Lung (tissue), 12 donors: ENCODE results near the gene C4orf50. TPM values are rescaled to one million over a fixed set of nuclear protein-coding genes. Genes with fewer than 3 reads are reported as not detected.

Experiments used
- ATAC-seq: fragments of 200-7000 bp; cut with Tn5 transposase; one replicate; pipeline ENCODE4 v1.9.1; 2020; ENCODE audit warnings: moderate number of reproducible peaks; ENCODE audit not compliant: insufficient read depth, low FRiP score
- DNase-seq, 3 donors: peaks; one replicate each; pipeline ENCODE4 v3.0.0-alpha.2; 2013 to 2017
- H3K27ac ChIP-seq, 2 donors: one replicate each; pipeline ENCODE4 v1.5.1; 2013; ENCODE audit warnings: mild to moderate bottlenecking in 2 of 2, moderate library complexity in 2 of 2, control low read depth in 1 of 2, inconsistent platforms in 1 of 2, low read depth in 1 of 2, low read length in 1 of 2
- H3K27me3 ChIP-seq, 3 donors: one replicate each; pipeline ENCODE4 v1.5.1; 2013; ENCODE audit warnings: low read length in 2 of 3; ENCODE audit not compliant: control insufficient read depth in 3 of 3, insufficient read depth in 3 of 3
- H3K36me3 ChIP-seq, 4 donors: one replicate each; pipeline ENCODE4 v1.5.1; 2013; ENCODE audit warnings: low read length in 4 of 4, mild to moderate bottlenecking in 1 of 4, moderate library complexity in 1 of 4; ENCODE audit not compliant: control insufficient read depth in 4 of 4, insufficient read depth in 4 of 4
- H3K4me1 ChIP-seq, 5 donors: one replicate each; pipeline ENCODE4 v1.5.1; 2013; ENCODE audit warnings: low read length in 5 of 5, mild to moderate bottlenecking in 2 of 5, moderate library complexity in 1 of 5; ENCODE audit not compliant: control insufficient read depth in 5 of 5, insufficient read depth in 5 of 5
- H3K4me3 ChIP-seq: one replicate; pipeline ENCODE4 v1.5.1; 2013; ENCODE audit warnings: mild to moderate bottlenecking, control low read depth, moderate library complexity
- H3K9ac ChIP-seq, 2 donors: one replicate each; pipeline ENCODE4 v1.5.1; 2013; ENCODE audit warnings: low read length in 2 of 2, control low read depth in 1 of 2; ENCODE audit not compliant: insufficient read depth in 1 of 2
- H3K9me3 ChIP-seq, 4 donors: one replicate each; pipeline ENCODE4 v1.5.1; 2013; ENCODE audit warnings: low read length in 3 of 4, mild to moderate bottlenecking in 1 of 4, moderate library complexity in 1 of 4; ENCODE audit not compliant: control insufficient read depth in 4 of 4, insufficient read depth in 3 of 4
- WGBS, 2 donors: extraction: QIAGEN DNeasy Blood & Tissue Kit; methylation state at CpG; one replicate each; pipeline ENCODE4 v1.1.7; 2013; 5-methylcytosine and 5-hydroxymethylcytosine counted together
- polyA plus RNA-seq, 2 donors: library from polyadenylated mRNA; stranded (reverse); fragments of 200-250 nt; gene quantifications; one replicate each; pipeline ENCODE4 v1.2.1, GENCODE V29; 2013
- total RNA-seq, 2 donors: library from RNA; depleted of rRNA in 1 of 2; stranded (reverse); fragments of >200 nt in 1 of 2; gene quantifications; one replicate each; pipeline ENCODE4 v1.2.1, GENCODE V29; 2014 to 2021
- TF ChIP-seq, protein P1 (sequence below): IDR thresholded peaks from 2 replicates; pipeline ENCODE4 v1.5.1; 2012; ENCODE audit warnings: mild to moderate bottlenecking; ENCODE audit errors: control extremely low read depth, extremely low read depth
- donor health status: control.
- donor health status: control.
- donor health status: Bipolar disorder and iron deficiency.
- donor health status: healthy.
- donor health status: DM: yes; HTN: yes; CAD: no.

C4orf50 gene
- total and polyA plus RNA-seq, 4 donors, result 0.02 to 0.04 (median 0.03) TPM

DNA sequence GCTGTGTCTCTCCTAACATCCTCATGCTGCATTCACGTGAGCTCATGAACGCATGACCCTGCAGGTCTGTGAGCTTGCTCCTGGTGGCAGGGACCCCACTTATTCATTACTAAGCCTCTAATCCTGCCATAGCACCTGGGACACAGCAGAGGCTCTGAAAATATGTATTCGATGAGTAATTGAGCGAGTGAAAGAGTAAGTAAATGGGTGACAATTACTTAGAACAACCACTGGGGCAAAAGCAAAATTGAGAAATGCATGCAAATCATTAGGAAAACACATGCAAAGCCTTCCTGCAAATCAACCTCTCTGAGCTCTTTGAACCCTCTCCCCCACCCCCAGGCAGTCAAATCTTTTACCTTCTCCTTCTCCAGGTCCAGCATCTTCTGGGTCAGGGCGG lies 23.6 kb upstream of the C4orf50 start:
- Histone ChIP-seq H3K27ac (no peak overlapping the region), H3K4me3 (no peak overlapping the region), H3K36me3 (no peaks in the 10 kb centered on the region), H3K9ac (no peak overlapping the region), H3K27me3 (peaks cover 0 to 15% (median 3%) of the 10 kb centered on the region in 3 donors), H3K9me3 (peaks cover 0 to 4% (median 0%) of the 10 kb centered on the region in 4 donors), H3K4me1 (no peaks in the 10 kb centered on the region)
- WGBS, 2 donors, result 83 to 85% methylated on average over 5 of the region's 5 CpGs
- ATAC-seq (no peak), DNase-seq (no peak)
- TF ChIP-seq, protein P1, sequence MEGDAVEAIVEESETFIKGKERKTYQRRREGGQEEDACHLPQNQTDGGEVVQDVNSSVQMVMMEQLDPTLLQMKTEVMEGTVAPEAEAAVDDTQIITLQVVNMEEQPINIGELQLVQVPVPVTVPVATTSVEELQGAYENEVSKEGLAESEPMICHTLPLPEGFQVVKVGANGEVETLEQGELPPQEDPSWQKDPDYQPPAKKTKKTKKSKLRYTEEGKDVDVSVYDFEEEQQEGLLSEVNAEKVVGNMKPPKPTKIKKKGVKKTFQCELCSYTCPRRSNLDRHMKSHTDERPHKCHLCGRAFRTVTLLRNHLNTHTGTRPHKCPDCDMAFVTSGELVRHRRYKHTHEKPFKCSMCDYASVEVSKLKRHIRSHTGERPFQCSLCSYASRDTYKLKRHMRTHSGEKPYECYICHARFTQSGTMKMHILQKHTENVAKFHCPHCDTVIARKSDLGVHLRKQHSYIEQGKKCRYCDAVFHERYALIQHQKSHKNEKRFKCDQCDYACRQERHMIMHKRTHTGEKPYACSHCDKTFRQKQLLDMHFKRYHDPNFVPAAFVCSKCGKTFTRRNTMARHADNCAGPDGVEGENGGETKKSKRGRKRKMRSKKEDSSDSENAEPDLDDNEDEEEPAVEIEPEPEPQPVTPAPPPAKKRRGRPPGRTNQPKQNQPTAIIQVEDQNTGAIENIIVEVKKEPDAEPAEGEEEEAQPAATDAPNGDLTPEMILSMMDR, result no peak

DNA sequence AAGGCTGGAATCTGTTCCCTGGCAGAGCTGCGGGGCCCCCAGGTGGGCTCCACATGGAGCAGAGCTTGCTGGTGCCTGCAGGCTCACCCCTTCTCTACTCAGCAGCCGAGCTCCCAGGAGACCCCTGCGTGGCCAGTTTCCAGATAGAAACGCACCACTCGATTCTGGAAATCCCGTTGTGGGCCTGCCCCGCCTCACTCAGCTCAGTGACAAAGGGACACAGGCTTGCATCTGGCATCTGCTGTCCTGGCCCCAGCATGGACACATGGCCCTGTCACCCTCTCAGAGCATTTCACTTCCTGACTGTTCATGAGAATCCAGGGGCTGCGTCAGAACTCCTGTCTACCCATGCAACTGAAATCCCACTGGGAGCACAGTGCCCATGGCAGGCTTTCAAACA lies 20.5 kb upstream of the C4orf50 start:
- DNase-seq (no peak), ATAC-seq (no peak)
- Histone ChIP-seq H3K9ac (no peak overlapping the region), H3K27me3 (peaks cover 0 to 8% (median 3%) of the 10 kb centered on the region in 3 donors), H3K4me3 (no peak overlapping the region), H3K9me3 (peaks cover 0 to 4% (median 0%) of the 10 kb centered on the region in 4 donors), H3K4me1 (no peaks in the 10 kb centered on the region), H3K27ac (no peak overlapping the region), H3K36me3 (no peaks in the 10 kb centered on the region)
- TF ChIP-seq, protein P1, result no peak
- WGBS, 2 donors, result 79 to 86% methylated on average over 8 of the region's 8 CpGs

DNA sequence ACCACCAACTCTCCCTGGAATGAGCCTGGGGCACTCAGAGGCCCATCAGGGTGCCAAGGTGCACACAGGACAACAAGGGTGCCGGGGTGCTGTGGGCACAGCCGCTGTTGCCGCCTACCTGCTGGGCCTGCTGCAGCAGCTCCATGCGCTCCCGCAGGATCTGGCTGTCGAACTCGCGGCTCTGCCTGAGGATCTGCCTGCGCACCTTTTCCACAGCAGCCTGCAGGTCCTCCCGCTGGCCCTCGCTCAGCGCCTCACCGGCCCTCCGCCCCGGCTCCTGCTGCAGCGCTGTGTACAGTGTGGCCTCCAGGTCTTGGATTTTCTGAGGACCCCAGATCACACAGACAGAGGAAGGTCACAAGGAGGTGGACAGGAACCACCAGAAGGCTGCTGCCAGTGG lies 17.6 kb upstream of the C4orf50 start:
- H3K36me3 ChIP-seq, result no peaks in the 10 kb centered on the region
- H3K4me1 ChIP-seq, result peaks cover 0 to 5% (median 0%) of the 10 kb centered on the region in 5 donors
- TF ChIP-seq, protein P1, result no peak
- peaks cover 0 to 4% (median 0%) of the 10 kb centered on the region in 4 donors for H3K9me3 ChIP-seq
- no peak overlapping the region for H3K4me3 ChIP-seq
- no peak for ATAC-seq
- H3K27me3 ChIP-seq, result peaks cover 0 to 5% (median 0%) of the 10 kb centered on the region in 3 donors
- 95 to 97% methylated on average over 16 of the region's 16 CpGs for WGBS, 2 donors
- DNase-seq, result no peak
- no peak overlapping the region for H3K27ac ChIP-seq
- H3K9ac ChIP-seq, result no peak overlapping the region

DNA sequence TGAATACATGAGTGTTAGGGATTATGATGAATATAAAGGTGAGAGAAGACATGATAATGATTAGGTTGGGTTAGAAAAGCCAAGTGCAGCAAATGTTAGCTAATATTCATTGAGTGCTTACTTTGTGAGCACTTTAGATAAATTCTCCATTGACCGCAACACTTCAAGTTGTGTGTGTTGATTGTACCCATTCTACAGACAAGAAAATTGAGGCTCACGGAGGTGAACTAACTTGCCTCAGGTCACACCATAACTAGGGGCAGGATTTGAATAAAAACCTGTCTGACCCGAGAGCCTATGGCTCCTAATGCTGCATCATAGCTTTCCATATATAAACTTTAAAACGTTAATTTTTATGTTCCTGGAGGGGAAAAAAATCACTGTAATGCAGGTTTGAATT lies 15.2 kb upstream of the C4orf50 start:
- no peak overlapping the region for H3K9ac ChIP-seq
- H3K27me3 ChIP-seq, result peaks cover 0 to 4% (median 2%) of the 10 kb centered on the region in 3 donors
- no peak for DNase-seq
- H3K4me3 ChIP-seq, result no peak overlapping the region
- no peaks in the 10 kb centered on the region for H3K36me3 ChIP-seq
- no peak overlapping the region for H3K27ac ChIP-seq
- 66 to 67% methylated on average over 4 of the region's 4 CpGs for WGBS, 2 donors
- peaks cover 0 to 5% (median 0%) of the 10 kb centered on the region in 5 donors for H3K4me1 ChIP-seq
- peaks cover 0 to 4% (median 0%) of the 10 kb centered on the region in 4 donors for H3K9me3 ChIP-seq
- TF ChIP-seq, protein P1, result no peak
- ATAC-seq, result no peak
